K562 (cell line): ENCODE data around the gene TBC1D20. TPM values are rescaled to one million over a fixed set of nuclear protein-coding genes. Genes with fewer than 3 reads are reported as not detected.

Experiments used
- ATAC-seq: fragments of 200-7000 bp; cut with Tn5 transposase; 3 replicates; pipeline ENCODE4 v1.9.1; 2020; ENCODE audit warnings: moderate library complexity
- BruUV-seq: library from RNA; stranded (reverse); fragments of 400-500 nt; replicated peaks from 2 replicates; lab custom pipeline; 2021; lab: Mats Ljungman, UMichigan
- CTCF ChIA-PET: fragments of 300-600 bp; formaldehyde crosslinking; extraction: SDS; loops from one replicate; lab custom pipeline; 2021; ENCODE audit warnings: low intra/inter-chr PET ratio; lab: Yijun Ruan, JAX
- POLR2A ChIA-PET: fragments of 300-600, 350-650 bp; sonication (Branson Sonifier 250); formaldehyde crosslinking; extraction: SDS; loops from one replicate; lab custom pipeline; 2021; ENCODE audit warnings: antibody characterized with exemption, inconsistent platforms; lab: Yijun Ruan, JAX
- DNase-seq, 4 experiments: peaks; one replicate each; pipeline versions ENCODE4 v3.0.0 to v3.0.0-alpha.2; 2011 to 2018; ENCODE audit warnings: low spot score in 3 of 4, mixed read lengths in 3 of 4; ENCODE audit errors: extremely low read depth in 1 of 4
- FAIRE-seq: peaks from 2 replicates; lab custom pipeline; 2011; peaks lifted over from hg19 to GRCh38; lab: Jason Lieb, UNC
- H2AFZ ChIP-seq: 2 replicates; pipeline ENCODE4 v1.6.0; 2011; ENCODE audit warnings: low read depth, low read length, control low read depth, inconsistent platforms
- H3K27ac ChIP-seq: fragments of 200-600 bp; 3 replicates; pipeline ENCODE4 v1.8.0; 2011; ENCODE audit warnings: low read depth, mild to moderate bottlenecking, control low read depth, inconsistent platforms, low read length, moderate library complexity, mixed read lengths; ENCODE audit errors: extremely low read depth
- H3K27me3 ChIP-seq, 2 experiments: fragments of 300-600 bp in 1 of 2; 2 replicates in 1 of 2; 3 replicates in 1 of 2; pipeline versions ENCODE4 v1.6.0 to v1.8.0; 2011; ENCODE audit warnings: inconsistent platforms in 2 of 2, low read length in 2 of 2, mild to moderate bottlenecking in 1 of 2, mixed read lengths in 1 of 2, moderate library complexity in 1 of 2; ENCODE audit not compliant: control insufficient read depth in 2 of 2, insufficient read depth in 2 of 2
- H3K36me3 ChIP-seq: fragments of 300-600 bp; 3 replicates; pipeline ENCODE4 v1.8.0; 2011; ENCODE audit warnings: mild to moderate bottlenecking, low read length, inconsistent platforms; ENCODE audit not compliant: control insufficient read depth, insufficient read depth
- H3K4me1 ChIP-seq, 2 experiments: fragments of 200-600 bp in 1 of 2; replicated peaks in 1 of 2; 2 replicates in 1 of 2; 3 replicates in 1 of 2; pipeline versions ENCODE4 v1.5.1 to v1.8.0; 2011; ENCODE audit warnings: inconsistent platforms in 2 of 2, low read length in 2 of 2, mild to moderate bottlenecking in 1 of 2, mixed read lengths in 1 of 2, moderate library complexity in 1 of 2; ENCODE audit not compliant: control insufficient read depth in 2 of 2, insufficient read depth in 2 of 2
- H3K4me2 ChIP-seq: 2 replicates; pipeline ENCODE4 v1.6.1; 2011; ENCODE audit warnings: low read length, control low read depth, inconsistent platforms, mixed read lengths; ENCODE audit not compliant: insufficient read depth
- H3K4me3 ChIP-seq: fragments of 200-600 bp; sonication (generic), shearing (Covaris generic); 2 replicates; pipeline ENCODE4 v1.5.1; 2016; ENCODE audit warnings: control low read depth, inconsistent platforms
- H3K79me2 ChIP-seq: fragments of 200-600 bp; 3 replicates; pipeline ENCODE4 v1.8.0; 2011; ENCODE audit warnings: low read length, inconsistent platforms; ENCODE audit not compliant: control insufficient read depth, insufficient read depth
- H3K9ac ChIP-seq, 2 experiments: 2 replicates each; pipeline versions ENCODE4 v1.6.0 to v1.6.1; 2011; ENCODE audit warnings: low read depth in 2 of 2, low read length in 2 of 2, control low read depth in 1 of 2, inconsistent platforms in 1 of 2, mild to moderate bottlenecking in 1 of 2, mixed read lengths in 1 of 2; ENCODE audit not compliant: insufficient read depth in 1 of 2
- H3K9me1 ChIP-seq: one replicate; pipeline ENCODE4 v1.6.0; 2011; ENCODE audit warnings: inconsistent platforms, mild to moderate bottlenecking, low read length, moderate library complexity; ENCODE audit not compliant: control insufficient read depth, insufficient read depth
- H3K9me3 ChIP-seq: replicated peaks from 2 replicates; pipeline ENCODE4 v1.5.1; 2011; ENCODE audit warnings: low read depth, low read length, inconsistent platforms; ENCODE audit not compliant: control insufficient read depth, insufficient read depth
- H4K20me1 ChIP-seq: replicated peaks from 2 replicates; pipeline ENCODE4 v1.6.1; 2011; ENCODE audit warnings: low read length, inconsistent platforms, mixed read lengths; ENCODE audit not compliant: control insufficient read depth, insufficient read depth
- DIDO1 ChIP-seq: fragments of 450-650 bp; IDR thresholded peaks from 2 replicates; pipeline ENCODE4 v1.6.1; 2016; ENCODE audit warnings: low read depth, missing biosample characterization, missing genetic modification characterization
- MYC ChIP-seq, 2 experiments: fragments of 250-450 bp in 1 of 2; sonication (Bioruptor Pico) in 1 of 2; IDR thresholded peaks; 2 replicates each; pipeline versions ENCODE4 v1.5.1 to v1.6.1; 2012 to 2021; ENCODE audit warnings: low read depth in 2 of 2, borderline replicate concordance in 1 of 2, improper control_type of control experiment in 1 of 2, low read length in 1 of 2, mild to moderate bottlenecking in 1 of 2, moderate library complexity in 1 of 2
- ZBED1 ChIP-seq: IDR thresholded peaks from 2 replicates; pipeline ENCODE4 v1.6.1; 2014
- ZNF124 ChIP-seq: sonication (generic); formaldehyde crosslinking; IDR thresholded peaks from 2 replicates; pipeline ENCODE4 v1.8.1; 2022; ENCODE audit warnings: missing genetic modification reagents
- ZNF217 ChIP-seq: sonication (generic); formaldehyde crosslinking; IDR thresholded peaks from 2 replicates; pipeline ENCODE4 v1.8.0; 2022; ENCODE audit warnings: mild to moderate bottlenecking, missing genetic modification reagents
- WGBS: fragments of 100-300 bp; shearing (Covaris generic); methylation state at CpG from one replicate; pipeline ENCODE4 v1.1.6; 2016; ENCODE audit warnings: low coverage, mixed read lengths; ENCODE audit not compliant: insufficient coverage; ENCODE audit errors: missing lambda C conversion rate; 5-methylcytosine and 5-hydroxymethylcytosine counted together
- in situ Hi-C: fragments of 300-500 bp; cut with MboI; formaldehyde crosslinking; loops from 4 replicates; pipeline ENCODE4 v1.15.0; 2018; ENCODE audit warnings: inconsistent platforms, mixed read lengths
- intact Hi-C: fragments of 100-400 bp; cut with micrococcal nuclease; formaldehyde crosslinking; loops from 2 replicates; pipeline ENCODE4 v1.14.2; 2022
- polyA plus RNA-seq, 8 experiments: library from polyadenylated mRNA; depleted of rRNA in 4 of 8; stranded (reverse) in 5 of 8; unstranded in 3 of 8; fragments of >200 nt; fragmentation: Nextera tagmentation in 2 of 8; fragmentation: Illumina TruSeq in 1 of 8; extraction: Ambion mirVana in 2 of 8; extraction: Trizol in 1 of 8; gene quantifications; 2 replicates each; pipeline versions ENCODE4 v1.2.1 to v1.2.3, GENCODE V29; 2011 to 2014; ENCODE audit warnings: inconsistent platforms in 1 of 8, missing spikeins in 1 of 8
- total RNA-seq, 7 experiments: library from RNA; depleted of rRNA in 6 of 7; stranded (reverse); fragments of >200 nt in 6 of 7; fragmentation: Illumina TruSeq in 2 of 7; extraction: Trizol in 2 of 7; gene quantifications; 2 replicates each; pipeline versions ENCODE4 v1.2.1 to v1.2.3, GENCODE V29; 2011 to 2021; ENCODE audit warnings: low replicate concordance in 1 of 7
- TF ChIP-seq, protein P1 (sequence below): sonication (generic); formaldehyde crosslinking; IDR thresholded peaks from 2 replicates; pipeline ENCODE4 v1.8.1; 2023; ENCODE audit warnings: mild to moderate bottlenecking, missing genetic modification reagents
- TF ChIP-seq, protein P2 (sequence below): fragments of 450-650 bp; formaldehyde crosslinking; IDR thresholded peaks from 2 replicates; pipeline ENCODE4 v1.4.0; 2022; ENCODE audit warnings: mild to moderate bottlenecking, moderate library complexity
- TF ChIP-seq, protein P3 (sequence below): sonication (generic); formaldehyde crosslinking; IDR thresholded peaks from 2 replicates; pipeline ENCODE4 v1.8.0; 2023; ENCODE audit warnings: mild to moderate bottlenecking, missing genetic modification reagents

The TBC1D20 gene
- total and polyA plus RNA-seq, 9 of the 15 experiments (the other 6 are each of a cell fraction or from before 2014, with no cell fraction given): 7.0 to 25.3 (median 15.1) TPM

DNA sequence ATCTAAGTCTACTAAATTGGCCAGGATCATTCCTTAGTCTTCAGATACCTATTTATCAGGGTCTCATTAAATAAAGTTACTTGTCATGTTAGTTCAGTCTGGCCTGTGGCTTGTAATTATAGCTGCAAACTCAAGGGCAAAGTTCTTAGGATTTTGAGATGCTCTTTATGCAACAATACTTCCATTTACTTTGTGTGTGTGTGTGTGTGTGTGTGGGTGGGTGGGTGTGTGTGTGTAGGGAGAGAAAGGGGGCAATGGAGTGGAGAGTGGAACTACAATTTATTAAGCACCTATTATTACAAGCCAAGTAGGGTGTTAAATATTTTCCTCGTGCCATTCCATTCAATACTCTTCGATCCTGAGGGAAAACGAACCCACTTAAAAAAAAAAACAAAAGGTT is 17.7 kb upstream of the TBC1D20 start:
- in situ Hi-C loops: no loop called here
- FAIRE-seq: no peak
- Histone ChIP-seq H3K4me2 (no peak overlapping the region), H3K27ac (no peak overlapping the region), H3K9me1 (no peaks in the 10 kb centered on the region), H4K20me1 (no peaks in the 10 kb centered on the region), H3K4me1 (no peaks in the 10 kb centered on the region; a peak in 1 of 5 replicates), H3K9ac (no peak overlapping the region), H3K9me3 (no peaks in the 10 kb centered on the region), H3K27me3 (no peaks in the 10 kb centered on the region), H2AFZ (no peak overlapping the region), H3K79me2 (no peaks in the 10 kb centered on the region), H3K36me3 (peaks cover 80% of the 10 kb centered on the region; the same call in 2 of the 3 replicates), H3K4me3 (no peak overlapping the region)
- TF ChIP-seq MYC (IDR thresholded peaks at IDR 0.05; ENCODE audit: low read depth, low read length): no peak
- no peak for TF ChIP-seq MYC (CRISPR knock-in tag; IDR thresholded peaks at IDR 0.05; ENCODE audit: borderline replicate concordance, low read depth)
- TF ChIP-seq ZNF217: no peak
- 86% methylated on average over 3 of the region's 3 CpGs for WGBS
- no peak for DNase-seq
- ChIA-PET CTCF (no interaction called here), POLR2A (no interaction called here)
- no peak for ATAC-seq
- intact Hi-C loops: no loop called here
- BruUV-seq: no TSS peak

DNA sequence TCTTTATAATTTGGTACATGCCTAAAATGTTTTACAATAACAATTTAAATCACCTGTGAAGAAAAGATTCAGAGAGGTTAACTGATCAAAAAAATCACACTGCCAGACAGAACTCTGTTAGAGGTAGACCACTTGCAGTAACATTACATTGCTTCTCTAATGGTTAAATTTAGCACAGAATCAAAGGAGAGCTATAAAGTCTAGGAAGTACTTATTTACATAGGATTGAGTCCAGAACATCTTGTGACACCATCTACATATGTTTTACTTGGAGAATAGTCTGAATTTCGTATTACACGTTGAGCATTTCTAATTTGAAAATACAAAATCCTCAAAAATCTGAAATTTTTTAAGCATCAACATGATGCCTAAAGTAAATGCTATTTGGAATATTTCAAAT is 17.2 kb upstream of the TBC1D20 start:
- CTCF ChIA-PET: interaction anchor here (0.9 to 2.1 kb wide), 4 partner anchors 48 to 126 kb away, joined by 4 to 13 read pairs (median 8); partner anchors contain the start of gene RBCK1
- H3K79me2 ChIP-seq: no peaks in the 10 kb centered on the region
- WGBS: 90% methylated on average over 2 of the region's 2 CpGs
- H2AFZ ChIP-seq: no peak overlapping the region
- H3K9ac ChIP-seq: no peak overlapping the region
- no peak overlapping the region for H3K4me3 ChIP-seq
- H3K9me3 ChIP-seq: no peaks in the 10 kb centered on the region
- H3K4me1 ChIP-seq: no peaks in the 10 kb centered on the region; a peak in 1 of 5 replicates
- no peaks in the 10 kb centered on the region for H4K20me1 ChIP-seq
- H3K27ac ChIP-seq: no peak overlapping the region
- H3K27me3 ChIP-seq: no peaks in the 10 kb centered on the region
- FAIRE-seq: no peak
- peaks cover 79% of the 10 kb centered on the region; the same call in 2 of the 3 replicates for H3K36me3 ChIP-seq
- no TSS peak for BruUV-seq
- intact Hi-C loops (loop anchor here (1.0 kb wide), 2 partner anchors 48 to 125 kb away; no protein-coding TSS in a partner anchor), in situ Hi-C loops (loop anchor here (5.0 kb wide), 1 partner anchor 127 kb away; no protein-coding TSS in a partner anchor)
- H3K9me1 ChIP-seq: no peaks in the 10 kb centered on the region
- ATAC-seq: no peak
- H3K4me2 ChIP-seq: no peak overlapping the region
- no peak for DNase-seq
- POLR2A ChIA-PET: no interaction called here
- TF ChIP-seq ZNF124 (CRISPR knock-in tag) (no peak), DIDO1 (tag) (no peak), ZBED1 (no peak)
- TF ChIP-seq, protein P1, sequence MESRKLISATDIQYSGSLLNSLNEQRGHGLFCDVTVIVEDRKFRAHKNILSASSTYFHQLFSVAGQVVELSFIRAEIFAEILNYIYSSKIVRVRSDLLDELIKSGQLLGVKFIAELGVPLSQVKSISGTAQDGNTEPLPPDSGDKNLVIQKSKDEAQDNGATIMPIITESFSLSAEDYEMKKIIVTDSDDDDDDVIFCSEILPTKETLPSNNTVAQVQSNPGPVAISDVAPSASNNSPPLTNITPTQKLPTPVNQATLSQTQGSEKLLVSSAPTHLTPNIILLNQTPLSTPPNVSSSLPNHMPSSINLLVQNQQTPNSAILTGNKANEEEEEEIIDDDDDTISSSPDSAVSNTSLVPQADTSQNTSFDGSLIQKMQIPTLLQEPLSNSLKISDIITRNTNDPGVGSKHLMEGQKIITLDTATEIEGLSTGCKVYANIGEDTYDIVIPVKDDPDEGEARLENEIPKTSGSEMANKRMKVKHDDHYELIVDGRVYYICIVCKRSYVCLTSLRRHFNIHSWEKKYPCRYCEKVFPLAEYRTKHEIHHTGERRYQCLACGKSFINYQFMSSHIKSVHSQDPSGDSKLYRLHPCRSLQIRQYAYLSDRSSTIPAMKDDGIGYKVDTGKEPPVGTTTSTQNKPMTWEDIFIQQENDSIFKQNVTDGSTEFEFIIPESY (CRISPR knock-in tag): no peak
- TF ChIP-seq, protein P2, sequence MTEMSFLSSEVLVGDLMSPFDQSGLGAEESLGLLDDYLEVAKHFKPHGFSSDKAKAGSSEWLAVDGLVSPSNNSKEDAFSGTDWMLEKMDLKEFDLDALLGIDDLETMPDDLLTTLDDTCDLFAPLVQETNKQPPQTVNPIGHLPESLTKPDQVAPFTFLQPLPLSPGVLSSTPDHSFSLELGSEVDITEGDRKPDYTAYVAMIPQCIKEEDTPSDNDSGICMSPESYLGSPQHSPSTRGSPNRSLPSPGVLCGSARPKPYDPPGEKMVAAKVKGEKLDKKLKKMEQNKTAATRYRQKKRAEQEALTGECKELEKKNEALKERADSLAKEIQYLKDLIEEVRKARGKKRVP (CRISPR knock-in tag): no peak
- TF ChIP-seq, protein P3, sequence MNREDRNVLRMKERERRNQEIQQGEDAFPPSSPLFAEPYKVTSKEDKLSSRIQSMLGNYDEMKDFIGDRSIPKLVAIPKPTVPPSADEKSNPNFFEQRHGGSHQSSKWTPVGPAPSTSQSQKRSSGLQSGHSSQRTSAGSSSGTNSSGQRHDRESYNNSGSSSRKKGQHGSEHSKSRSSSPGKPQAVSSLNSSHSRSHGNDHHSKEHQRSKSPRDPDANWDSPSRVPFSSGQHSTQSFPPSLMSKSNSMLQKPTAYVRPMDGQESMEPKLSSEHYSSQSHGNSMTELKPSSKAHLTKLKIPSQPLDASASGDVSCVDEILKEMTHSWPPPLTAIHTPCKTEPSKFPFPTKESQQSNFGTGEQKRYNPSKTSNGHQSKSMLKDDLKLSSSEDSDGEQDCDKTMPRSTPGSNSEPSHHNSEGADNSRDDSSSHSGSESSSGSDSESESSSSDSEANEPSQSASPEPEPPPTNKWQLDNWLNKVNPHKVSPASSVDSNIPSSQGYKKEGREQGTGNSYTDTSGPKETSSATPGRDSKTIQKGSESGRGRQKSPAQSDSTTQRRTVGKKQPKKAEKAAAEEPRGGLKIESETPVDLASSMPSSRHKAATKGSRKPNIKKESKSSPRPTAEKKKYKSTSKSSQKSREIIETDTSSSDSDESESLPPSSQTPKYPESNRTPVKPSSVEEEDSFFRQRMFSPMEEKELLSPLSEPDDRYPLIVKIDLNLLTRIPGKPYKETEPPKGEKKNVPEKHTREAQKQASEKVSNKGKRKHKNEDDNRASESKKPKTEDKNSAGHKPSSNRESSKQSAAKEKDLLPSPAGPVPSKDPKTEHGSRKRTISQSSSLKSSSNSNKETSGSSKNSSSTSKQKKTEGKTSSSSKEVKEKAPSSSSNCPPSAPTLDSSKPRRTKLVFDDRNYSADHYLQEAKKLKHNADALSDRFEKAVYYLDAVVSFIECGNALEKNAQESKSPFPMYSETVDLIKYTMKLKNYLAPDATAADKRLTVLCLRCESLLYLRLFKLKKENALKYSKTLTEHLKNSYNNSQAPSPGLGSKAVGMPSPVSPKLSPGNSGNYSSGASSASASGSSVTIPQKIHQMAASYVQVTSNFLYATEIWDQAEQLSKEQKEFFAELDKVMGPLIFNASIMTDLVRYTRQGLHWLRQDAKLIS: no peak
